Urinary bladder (tissue), 4 donors: ENCODE data around the gene HCN4. TPM values are rescaled to one million over a fixed set of nuclear protein-coding genes. Genes with fewer than 3 reads are reported as not detected.

Source experiments
- DNase-seq: peaks from one replicate; pipeline ENCODE4 v3.0.0-alpha.2; 2015; ENCODE audit errors: extremely low spot score
- H3K27ac ChIP-seq: one replicate; pipeline ENCODE4 v1.5.1; 2013; ENCODE audit warnings: low read depth, mild to moderate bottlenecking, moderate library complexity
- H3K36me3 ChIP-seq: one replicate; pipeline ENCODE4 v1.6.1; 2013; ENCODE audit warnings: mild to moderate bottlenecking, moderate library complexity; ENCODE audit not compliant: insufficient read depth
- H3K4me1 ChIP-seq: one replicate; pipeline ENCODE4 v1.6.1; 2013; ENCODE audit warnings: mild to moderate bottlenecking, moderate library complexity; ENCODE audit not compliant: insufficient read depth
- H3K4me3 ChIP-seq: one replicate; pipeline ENCODE4 v1.5.1; 2013; ENCODE audit warnings: low read depth, low read length
- WGBS: extraction: QIAGEN DNeasy Blood & Tissue Kit; methylation state at CpG from one replicate; pipeline ENCODE4 v1.1.7; 2013; 5-methylcytosine and 5-hydroxymethylcytosine counted together
- polyA plus RNA-seq: library from polyadenylated mRNA; stranded (reverse); fragments of 200-250 nt; gene quantifications from one replicate; pipeline ENCODE4 v1.2.3, GENCODE V29; 2013
- total RNA-seq: library from RNA; depleted of rRNA; stranded (reverse); fragments of >200 nt; gene quantifications from one replicate; pipeline ENCODE4 v1.2.3, GENCODE V29; 2014
- donor health status: healthy with polysubstance abuse.
- donor health status: healthy.

Gene HCN4
- total and polyA plus RNA-seq, 2 donors = not detected

GRCh38 chr15:73346735-73347312 is 21.9 kb downstream of the HCN4 start:
- Histone ChIP-seq H3K4me3 (no peak overlapping the region), H3K4me1 (no peaks in the 10 kb centered on the region), H3K27ac (no peak overlapping the region), H3K36me3 (no peaks in the 10 kb centered on the region)
- WGBS = 25% methylated on average over 9 of the region's 9 CpGs
- DNase-seq = no peak

- WGBS = 81% methylated on average over 7 of the region's 7 CpGs
- no peak for DNase-seq
- no peaks in the 10 kb centered on the region for H3K36me3 ChIP-seq
Measured at GRCh38 chr15:73345658-73346057, 23.1 kb downstream of the HCN4 start.

GRCh38 chr15:73344056-73344455 is 24.7 kb downstream of the HCN4 start:
- Histone ChIP-seq H3K4me1 (no peaks in the 10 kb centered on the region), H3K4me3 (no peak overlapping the region), H3K27ac (no peak overlapping the region), H3K36me3 (no peaks in the 10 kb centered on the region)
- 80% methylated on average over 3 of the region's 3 CpGs for WGBS
- no peak for DNase-seq

More at GRCh38 chr15:73345658-73346057, 23.1 kb downstream of the HCN4 start:
- H3K4me3 ChIP-seq = no peak overlapping the region
- no peak overlapping the region for H3K27ac ChIP-seq
- no peaks in the 10 kb centered on the region for H3K4me1 ChIP-seq

- Histone ChIP-seq H3K4me3 (no peak overlapping the region), H3K4me1 (no peaks in the 10 kb centered on the region), H3K27ac (no peak overlapping the region), H3K36me3 (no peaks in the 10 kb centered on the region)
- no peak for DNase-seq
- 76% methylated on average over 14 of the region's 14 CpGs for WGBS
Measured at GRCh38 chr15:73341886-73342600, 26.7 kb downstream of the HCN4 start.

GRCh38 chr15:73340502-73341192 is 28.1 kb downstream of the HCN4 start:
- Histone ChIP-seq H3K4me1 (no peaks in the 10 kb centered on the region), H3K36me3 (no peaks in the 10 kb centered on the region), H3K4me3 (no peak overlapping the region), H3K27ac (no peak overlapping the region)
- 77% methylated on average over 9 of the region's 9 CpGs for WGBS
- no peak for DNase-seq

GRCh38 chr15:73338606-73339374 is 30.0 kb downstream of the HCN4 start:
- Histone ChIP-seq H3K4me3 (no peak overlapping the region), H3K27ac (no peak overlapping the region), H3K4me1 (no peaks in the 10 kb centered on the region), H3K36me3 (no peaks in the 10 kb centered on the region)
- WGBS = 78% methylated on average over 9 of the region's 9 CpGs
- DNase-seq = no peak

- H3K4me3 ChIP-seq = no peak overlapping the region
- no peak overlapping the region for H3K27ac ChIP-seq
- WGBS = 77% methylated on average over 6 of the region's 6 CpGs
Measured at GRCh38 chr15:73338058-73338457, 30.7 kb downstream of the HCN4 start.

GRCh38 chr15:73337187-73337586 is 31.6 kb downstream of the HCN4 start:
- H3K4me1 ChIP-seq = no peaks in the 10 kb centered on the region
- H3K36me3 ChIP-seq = no peaks in the 10 kb centered on the region
- WGBS = 85% methylated on average over 8 of the region's 8 CpGs
- no peak for DNase-seq
- no peak overlapping the region for H3K4me3 ChIP-seq
- H3K27ac ChIP-seq = no peak overlapping the region

More at GRCh38 chr15:73338058-73338457, 30.7 kb downstream of the HCN4 start:
- no peaks in the 10 kb centered on the region for H3K4me1 ChIP-seq
- no peak for DNase-seq
- H3K36me3 ChIP-seq = no peaks in the 10 kb centered on the region

- no peak overlapping the region for H3K27ac ChIP-seq
- DNase-seq = no peak
- H3K4me3 ChIP-seq = no peak overlapping the region
- no peaks in the 10 kb centered on the region for H3K36me3 ChIP-seq
- WGBS = 83% methylated on average over 7 of the region's 7 CpGs
- no peaks in the 10 kb centered on the region for H3K4me1 ChIP-seq
Measured at GRCh38 chr15:73336756-73337155, 32.0 kb downstream of the HCN4 start.

- H3K36me3 ChIP-seq = no peaks in the 10 kb centered on the region
- no peak overlapping the region for H3K27ac ChIP-seq
- DNase-seq = no peak
- no peaks in the 10 kb centered on the region for H3K4me1 ChIP-seq
- 70% methylated on average over 5 of the region's 5 CpGs for WGBS
- H3K4me3 ChIP-seq = no peak overlapping the region
Measured at GRCh38 chr15:73335471-73335870, 33.3 kb downstream of the HCN4 start.

GRCh38 chr15:73335026-73335425 is 33.7 kb downstream of the HCN4 start:
- 62% methylated on average over 9 of the region's 9 CpGs for WGBS
- H3K4me1 ChIP-seq = no peaks in the 10 kb centered on the region
- no peak overlapping the region for H3K27ac ChIP-seq
- DNase-seq = no peak
- no peak overlapping the region for H3K4me3 ChIP-seq
- H3K36me3 ChIP-seq = no peaks in the 10 kb centered on the region

- Histone ChIP-seq H3K27ac (no peak overlapping the region), H3K4me3 (no peak overlapping the region), H3K36me3 (no peaks in the 10 kb centered on the region), H3K4me1 (no peaks in the 10 kb centered on the region)
- WGBS = 93% methylated on average over 6 of the region's 6 CpGs
- no peak for DNase-seq
Measured at GRCh38 chr15:73334086-73334485, 34.7 kb downstream of the HCN4 start.

GRCh38 chr15:73333001-73333400 is 35.8 kb downstream of the HCN4 start:
- H3K4me3 ChIP-seq = no peak overlapping the region
- DNase-seq = no peak
- WGBS = 81% methylated on average over 2 of the region's 2 CpGs
- H3K27ac ChIP-seq = no peak overlapping the region
- H3K36me3 ChIP-seq = no peaks in the 10 kb centered on the region
- no peaks in the 10 kb centered on the region for H3K4me1 ChIP-seq
